Activated CD4-positive, alpha-beta memory T cell treated with anti-CD3 and anti-CD28 coated beads for 36 hours (primary cell): ENCODE data around the gene RPL22L1. TPM values are rescaled to one million over a fixed set of nuclear protein-coding genes. Genes with fewer than 3 reads are reported as not detected.
A peak's percentile ranks its signal among the peaks of the same experiment; 100 is the strongest.

Source experiments
- CTCF ChIA-PET: fragments of 350-600 bp; sonication (Branson Sonifier 250); formaldehyde crosslinking; loops from one replicate; lab custom pipeline; 2021; ENCODE audit warnings: antibody characterized with exemption, inconsistent platforms; lab: Charles Lee
- POLR2A ChIA-PET: fragments of 350-600 bp; sonication (Branson Sonifier 250); formaldehyde crosslinking; loops from one replicate; lab custom pipeline; 2021; ENCODE audit warnings: antibody characterized with exemption; lab: Charles Lee
- DNase-seq: peaks from one replicate; pipeline ENCODE4 v3.0.0-alpha.2; 2020
- H3K27ac Mint-ChIP-seq: one replicate; pipeline ENCODE4 v1.8.0; 2021; ENCODE audit warnings: mixed read lengths
- H3K27me3 Mint-ChIP-seq: one replicate; pipeline ENCODE4 v1.8.0; 2021; ENCODE audit warnings: mixed read lengths
- H3K36me3 Mint-ChIP-seq: one replicate; pipeline ENCODE4 v1.8.0; 2021; ENCODE audit warnings: mixed read lengths
- H3K4me1 Mint-ChIP-seq: one replicate; pipeline ENCODE4 v1.8.0; 2021; ENCODE audit warnings: low read depth, mixed read lengths
- H3K4me3 Mint-ChIP-seq: one replicate; pipeline ENCODE4 v1.8.0; 2021; ENCODE audit warnings: mild to moderate bottlenecking, mixed read lengths
- H3K9me3 Mint-ChIP-seq: one replicate; pipeline ENCODE4 v1.8.0; 2021; ENCODE audit warnings: mixed read lengths
- intact Hi-C: fragments of 100-400 bp; cut with micrococcal nuclease; formaldehyde crosslinking; loops from one replicate; pipeline ENCODE4 v1.15.1; 2023
- total RNA-seq, 2 experiments: library from RNA; stranded (reverse); gene quantifications; one replicate each; pipeline ENCODE4 v1.2.3, GENCODE V29; 2021

RPL22L1 gene
- total RNA-seq, 2 experiments from 2014 or later: 379 to 382 TPM

GRCh38 chr3:170869239-170869590, 780 bp downstream of the RPL22L1 start:
- CTCF ChIA-PET: interaction anchor here (1.0 to 1.5 kb wide), 6 partner anchors 12 to 697 kb away, joined by 3 to 6 read pairs (median 4); partner anchors contain the start of gene EIF5A2
- Mint-ChIP-seq H3K27me3 (no peaks in the 10 kb centered on the region), H3K9me3 (peaks cover 2% of the 10 kb centered on the region), H3K27ac (peak overlapping the region; percentile 98), H3K4me1 (peaks cover 24% of the 10 kb centered on the region), H3K36me3 (peaks cover 37% of the 10 kb centered on the region), H3K4me3 (peak overlapping the region; percentile 97)
- intact Hi-C loops: loop anchor here (2.0 to 10.0 kb wide), 2 partner anchors 684 to 1096 kb away; partner anchors contain the start of genes MYNN and PHC3
- POLR2A ChIA-PET: interaction anchor here (0.7 to 2.5 kb wide), 11 partner anchors 12 to 812 kb away, joined by 3 to 25 read pairs (median 4); partner anchors contain the start of genes EIF5A2, PHC3 and SKIL
- no peak for DNase-seq

GRCh38 chr3:170868577-170869238, 1.3 kb downstream of the RPL22L1 start:
- ChIA-PET CTCF (interaction anchor here (0.6 to 1.0 kb wide), 4 partner anchors 175 to 1093 kb away, joined by 3 to 4 read pairs (median 3); no protein-coding TSS in a partner anchor), POLR2A (interaction anchor here (0.7 to 2.5 kb wide), 7 partner anchors 11 to 511 kb away, joined by 3 to 25 read pairs (median 4); partner anchors contain the start of genes EIF5A2 and SKIL)
- no peaks in the 10 kb centered on the region for H3K27me3 Mint-ChIP-seq
- intact Hi-C loops: loop anchor here (2.0 to 10.0 kb wide), 2 partner anchors 684 to 1096 kb away; partner anchors contain the start of genes MYNN and PHC3
- peak overlapping the region; percentile 98 for H3K27ac Mint-ChIP-seq
- H3K4me1 Mint-ChIP-seq: peaks cover 24% of the 10 kb centered on the region
- H3K9me3 Mint-ChIP-seq: no peaks in the 10 kb centered on the region
- H3K4me3 Mint-ChIP-seq: peak overlapping the region; percentile 97
- peak; percentile 19 for DNase-seq
- H3K36me3 Mint-ChIP-seq: peaks cover 37% of the 10 kb centered on the region

- POLR2A ChIA-PET: interaction anchor here (1.2 kb wide), 1 partner anchor 11 kb away, joined by 3 read pairs; no protein-coding TSS in a partner anchor
- no peak for DNase-seq
- peaks cover 37% of the 10 kb centered on the region for H3K36me3 Mint-ChIP-seq
- H3K4me3 Mint-ChIP-seq: peak overlapping the region; percentile 60
- intact Hi-C loops: loop anchor here (10.0 kb wide), 1 partner anchor 683 kb away; the partner anchor contains the start of gene PHC3
- peak overlapping the region; percentile 39 for H3K27ac Mint-ChIP-seq
- no peaks in the 10 kb centered on the region for H3K27me3 Mint-ChIP-seq
- CTCF ChIA-PET: no interaction called here
- H3K9me3 Mint-ChIP-seq: no peaks in the 10 kb centered on the region
- H3K4me1 Mint-ChIP-seq: peaks cover 24% of the 10 kb centered on the region
These were observed 2.7 kb downstream of the RPL22L1 start for GRCh38 chr3:170867143-170867937.

- H3K4me3 Mint-ChIP-seq: no peak overlapping the region
- POLR2A ChIA-PET: interaction anchor here (1.2 kb wide), 1 partner anchor 10 kb away, joined by 3 read pairs; no protein-coding TSS in a partner anchor
- CTCF ChIA-PET: interaction anchor here (1.2 kb wide), 1 partner anchor 54 kb away, joined by 4 read pairs; no protein-coding TSS in a partner anchor
- no peaks in the 10 kb centered on the region for H3K9me3 Mint-ChIP-seq
- H3K27ac Mint-ChIP-seq: no peak overlapping the region
- peaks cover 37% of the 10 kb centered on the region for H3K36me3 Mint-ChIP-seq
- H3K4me1 Mint-ChIP-seq: peaks cover 24% of the 10 kb centered on the region
- DNase-seq: no peak
- H3K27me3 Mint-ChIP-seq: no peaks in the 10 kb centered on the region
- intact Hi-C loops: loop anchor here (10.0 kb wide), 1 partner anchor 682 kb away; the partner anchor contains the start of gene PHC3
These were observed 3.5 kb downstream of the RPL22L1 start for GRCh38 chr3:170866499-170866898.

- DNase-seq: no peak
- intact Hi-C loops: loop anchor here (10.0 kb wide), 1 partner anchor 681 kb away; the partner anchor contains the start of gene PHC3
- H3K36me3 Mint-ChIP-seq: peaks cover 37% of the 10 kb centered on the region
- H3K27me3 Mint-ChIP-seq: no peaks in the 10 kb centered on the region
- CTCF ChIA-PET: interaction anchor here (1.2 to 2.1 kb wide), 2 partner anchors 53 to 452 kb away, joined by 4 to 8 read pairs; no protein-coding TSS in a partner anchor
- POLR2A ChIA-PET: no interaction called here
- H3K9me3 Mint-ChIP-seq: no peaks in the 10 kb centered on the region
- no peak overlapping the region for H3K4me3 Mint-ChIP-seq
- peaks cover 17% of the 10 kb centered on the region for H3K4me1 Mint-ChIP-seq
- H3K27ac Mint-ChIP-seq: no peak overlapping the region
These were observed 4.5 kb downstream of the RPL22L1 start for GRCh38 chr3:170865209-170866094.

GRCh38 chr3:170864525-170865208, 5.3 kb downstream of the RPL22L1 start:
- Mint-ChIP-seq H3K27me3 (no peaks in the 10 kb centered on the region), H3K4me1 (peaks cover 15% of the 10 kb centered on the region), H3K4me3 (no peak overlapping the region), H3K9me3 (no peaks in the 10 kb centered on the region), H3K27ac (no peak overlapping the region), H3K36me3 (peaks cover 33% of the 10 kb centered on the region)
- POLR2A ChIA-PET: interaction anchor here (0.5 kb wide), 1 partner anchor 325 kb away, joined by 6 read pairs; no protein-coding TSS in a partner anchor
- intact Hi-C loops: loop anchor here (10.0 kb wide), 1 partner anchor 680 kb away; the partner anchor contains the start of gene PHC3
- CTCF ChIA-PET: interaction anchor here (2.1 kb wide), 1 partner anchor 451 kb away, joined by 8 read pairs; no protein-coding TSS in a partner anchor
- no peak for DNase-seq

GRCh38 chr3:170863816-170864215, 6.2 kb downstream of the RPL22L1 start:
- Mint-ChIP-seq H3K4me3 (no peak overlapping the region), H3K4me1 (peaks cover 15% of the 10 kb centered on the region), H3K27ac (no peak overlapping the region), H3K9me3 (no peaks in the 10 kb centered on the region), H3K36me3 (peaks cover 26% of the 10 kb centered on the region), H3K27me3 (no peaks in the 10 kb centered on the region)
- ChIA-PET CTCF (interaction anchor here (2.1 kb wide), 1 partner anchor 450 kb away, joined by 8 read pairs; no protein-coding TSS in a partner anchor), POLR2A (interaction anchor here (0.5 kb wide), 1 partner anchor 324 kb away, joined by 6 read pairs; no protein-coding TSS in a partner anchor)
- intact Hi-C loops: loop anchor here (10.0 kb wide), 1 partner anchor 679 kb away; the partner anchor contains the start of gene PHC3
- no peak for DNase-seq

GRCh38 chr3:170862618-170863374, 7.2 kb downstream of the RPL22L1 start:
- no peaks in the 10 kb centered on the region for H3K9me3 Mint-ChIP-seq
- POLR2A ChIA-PET: interaction anchor here (1.0 kb wide), 1 partner anchor 45 kb away, joined by 3 read pairs; the partner anchor contains the start of gene EIF5A2
- intact Hi-C loops: loop anchor here (10.0 kb wide), 1 partner anchor 678 kb away; the partner anchor contains the start of gene PHC3

GRCh38 chr3:170858599-170858998, 11.4 kb downstream of the RPL22L1 start:
- no peak overlapping the region for H3K27ac Mint-ChIP-seq
- H3K27me3 Mint-ChIP-seq: no peaks in the 10 kb centered on the region
- H3K9me3 Mint-ChIP-seq: no peaks in the 10 kb centered on the region
- ChIA-PET CTCF (interaction anchor here (2.5 kb wide), 1 partner anchor 46 kb away, joined by 8 read pairs; no protein-coding TSS in a partner anchor), POLR2A (no interaction called here)
- H3K4me3 Mint-ChIP-seq: no peak overlapping the region
- intact Hi-C loops: no loop called here
- peaks cover 11% of the 10 kb centered on the region for H3K4me1 Mint-ChIP-seq
- no peaks in the 10 kb centered on the region for H3K36me3 Mint-ChIP-seq
- DNase-seq: no peak

More at GRCh38 chr3:170862618-170863374, 7.2 kb downstream of the RPL22L1 start:
- H3K27me3 Mint-ChIP-seq: no peaks in the 10 kb centered on the region
- no peak overlapping the region for H3K4me3 Mint-ChIP-seq
- H3K36me3 Mint-ChIP-seq: peaks cover 22% of the 10 kb centered on the region
- CTCF ChIA-PET: no interaction called here
- no peak overlapping the region for H3K27ac Mint-ChIP-seq
- peaks cover 18% of the 10 kb centered on the region for H3K4me1 Mint-ChIP-seq
- DNase-seq: no peak
